Mesothelial cell of epicardium (in vitro differentiated cells): Measurements from ENCODE around the gene SPINT4. TPM values are rescaled to one million over a fixed set of nuclear protein-coding genes. Genes with fewer than 3 reads are reported as not detected.
"Not testable (repeated sequence)": the region's sequence is repeated elsewhere in the genome, so short reads cannot be mapped to it uniquely, and the experiment has no call there.

Experiments used
- DNase-seq, 2 experiments: peaks; one replicate each; pipeline ENCODE4 v3.0.0; 2021; ENCODE audit warnings: low spot score in 2 of 2; ENCODE audit not compliant: unreplicated experiment in 2 of 2
- H3K27ac Mint-ChIP-seq: 2 replicates; pipeline ENCODE4 v1.8.0; 2021; ENCODE audit warnings: mixed read lengths
- H3K27me3 Mint-ChIP-seq: 2 replicates; pipeline ENCODE4 v1.8.0; 2021; ENCODE audit warnings: low read depth, mixed read lengths
- H3K36me3 Mint-ChIP-seq: 2 replicates; pipeline ENCODE4 v1.8.0; 2021; ENCODE audit warnings: mixed read lengths
- H3K4me1 Mint-ChIP-seq: 2 replicates; pipeline ENCODE4 v1.8.0; 2021; ENCODE audit warnings: mixed read lengths
- H3K4me3 Mint-ChIP-seq: 2 replicates; pipeline ENCODE4 v1.8.0; 2021; ENCODE audit warnings: mild to moderate bottlenecking, moderate library complexity, mixed read lengths
- H3K9me3 Mint-ChIP-seq: 2 replicates; pipeline ENCODE4 v1.8.0; 2021; ENCODE audit warnings: mixed read lengths
- CTCF ChIP-seq: fragments of 200-600 bp; sonication (generic); IDR thresholded peaks from one replicate; pipeline ENCODE4 v1.5.0; 2021; ENCODE audit warnings: antibody characterized with exemption; ENCODE audit not compliant: unreplicated experiment
- total RNA-seq: library from RNA; stranded (reverse); gene quantifications from 3 replicates; pipeline ENCODE4 v1.2.1, GENCODE V29; 2021

The SPINT4 gene
- total RNA-seq = not detected in 3 replicates

GRCh38 chr20:45722047-45722446, at the start of gene SPINT4:
Gene SPINT4, plus strand, starts transcription at chr20:45722347. Its CDS starts 21 bp downstream, at chr20:45722368.
- H3K4me3 Mint-ChIP-seq = no peak within 1 kb of the TSS
- H3K4me1 Mint-ChIP-seq = no peaks in the 10 kb centered on the region
- no peak within 1 kb of the TSS for H3K27ac Mint-ChIP-seq
- TF ChIP-seq CTCF = no peak
- H3K36me3 Mint-ChIP-seq = no peaks in the 10 kb centered on the region
- peaks cover 39% of the 10 kb centered on the region for H3K27me3 Mint-ChIP-seq
- DNase-seq = no peak
- peaks cover 15% of the 10 kb centered on the region for H3K9me3 Mint-ChIP-seq

DNA sequence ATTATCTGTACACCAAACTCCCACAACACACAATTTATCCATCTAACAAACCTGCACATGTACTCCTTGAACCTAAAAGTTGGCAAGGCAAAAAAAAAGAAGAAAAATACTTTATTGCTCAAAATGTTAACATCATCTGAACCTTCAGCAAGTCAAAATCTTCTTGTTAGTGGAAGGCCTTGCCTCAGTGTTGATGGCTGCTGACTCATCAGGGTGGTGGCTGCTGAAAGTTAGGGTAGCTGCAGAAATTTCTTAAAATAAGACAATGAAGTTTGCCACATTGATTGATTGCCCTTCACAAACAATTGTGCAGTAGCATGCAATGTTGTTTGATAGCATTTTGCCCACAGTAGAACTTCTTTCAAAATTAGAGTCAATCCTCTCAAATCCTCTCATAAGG, 49.4 kb upstream of the SPINT4 start:
- Mint-ChIP-seq H3K9me3 (peaks cover 32% of the 10 kb centered on the region), H3K27me3 (peaks cover 2% of the 10 kb centered on the region), H3K36me3 (no peaks in the 10 kb centered on the region), H3K27ac (no peak overlapping the region), H3K4me1 (no peaks in the 10 kb centered on the region), H3K4me3 (no peak overlapping the region)
- no peak for TF ChIP-seq CTCF
- no peak for DNase-seq

GRCh38 chr20:45679650-45680049, 42.5 kb upstream of the SPINT4 start:
- H3K4me3 Mint-ChIP-seq = no peak overlapping the region
- H3K27ac Mint-ChIP-seq = no peak overlapping the region
- no peaks in the 10 kb centered on the region for H3K36me3 Mint-ChIP-seq
- peaks cover 2% of the 10 kb centered on the region for H3K27me3 Mint-ChIP-seq
- TF ChIP-seq CTCF = no peak
- peaks cover 40% of the 10 kb centered on the region for H3K9me3 Mint-ChIP-seq
- no peaks in the 10 kb centered on the region for H3K4me1 Mint-ChIP-seq
- DNase-seq = no peak

DNA sequence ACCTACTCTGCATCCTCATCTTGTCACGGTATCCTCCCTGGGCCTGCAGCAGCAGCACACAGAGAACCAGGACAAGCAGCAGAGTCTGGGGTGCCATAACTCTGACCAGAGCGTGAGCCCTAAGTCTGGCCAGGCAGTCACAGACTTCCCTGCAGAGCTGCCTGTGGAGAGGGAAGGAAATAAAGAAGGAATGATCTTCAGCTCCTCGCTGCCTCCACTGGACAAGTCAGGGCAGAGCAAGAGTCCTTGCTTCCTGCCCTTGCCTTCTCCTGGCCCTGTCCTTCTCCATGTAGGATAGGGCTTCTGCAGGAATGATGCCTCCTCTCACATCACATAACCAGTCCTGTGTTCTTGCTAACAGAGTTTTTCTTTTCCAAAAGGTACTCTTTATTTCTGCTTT, 36.3 kb upstream of the SPINT4 start:
- Mint-ChIP-seq H3K27me3 (peaks cover 7% of the 10 kb centered on the region), H3K36me3 (no peaks in the 10 kb centered on the region)
- no peak for DNase-seq

GRCh38 chr20:45693346-45693745, 28.8 kb upstream of the SPINT4 start:
- H3K36me3 Mint-ChIP-seq, H3K27ac Mint-ChIP-seq, H3K27me3 Mint-ChIP-seq, DNase-seq, H3K4me3 Mint-ChIP-seq, H3K4me1 Mint-ChIP-seq: not testable (repeated sequence)
- peaks cover 14% of the 10 kb centered on the region for H3K9me3 Mint-ChIP-seq

More for the DNA sequence above, 36.3 kb upstream of the SPINT4 start:
- no peak for TF ChIP-seq CTCF
- no peaks in the 10 kb centered on the region for H3K4me1 Mint-ChIP-seq
- H3K27ac Mint-ChIP-seq = no peak overlapping the region
- peaks cover 4% of the 10 kb centered on the region for H3K9me3 Mint-ChIP-seq
- H3K4me3 Mint-ChIP-seq = no peak overlapping the region

- no peak overlapping the region for H3K27ac Mint-ChIP-seq
- no peak for TF ChIP-seq CTCF
Observed at GRCh38 chr20:45695496-45695895, 26.7 kb upstream of the SPINT4 start.

More at GRCh38 chr20:45695496-45695895, 26.7 kb upstream of the SPINT4 start:
- peaks cover 14% of the 10 kb centered on the region for H3K9me3 Mint-ChIP-seq
- no peaks in the 10 kb centered on the region for H3K4me1 Mint-ChIP-seq
- no peak overlapping the region for H3K4me3 Mint-ChIP-seq
- no peak for DNase-seq
- H3K36me3 Mint-ChIP-seq = no peaks in the 10 kb centered on the region
- H3K27me3 Mint-ChIP-seq = no peaks in the 10 kb centered on the region
